Stimulated activated CD8-positive, alpha-beta memory T cell treated with anti-CD3 and anti-CD28 coated beads, Interleukin-7, amount 100 ng/mL, for 4 hours (primary cell): ENCODE data around the gene MGAT5.

Source experiments
- DNase-seq, 2 donors: peaks; one replicate each; pipeline ENCODE4 v3.0.0-alpha.2; 2020; ENCODE audit warnings: low read depth in 2 of 2

The MGAT5 gene

GRCh38 chr2:134416637-134417036, 162.8 kb downstream of the MGAT5 start:
- DNase-seq, result no peak

- no peak for DNase-seq
Measured at GRCh38 chr2:134417968-134418582, 164.2 kb downstream of the MGAT5 start.

- DNase-seq, result no peak
Measured at GRCh38 chr2:134420259-134420658, 166.4 kb downstream of the MGAT5 start.

GRCh38 chr2:134420920-134421319, 167.0 kb downstream of the MGAT5 start:
- DNase-seq, result no peak

- DNase-seq, result no peak
Measured at GRCh38 chr2:134421556-134422328, 167.9 kb downstream of the MGAT5 start.

- no peak for DNase-seq
Measured at GRCh38 chr2:134425724-134426496, 172.0 kb downstream of the MGAT5 start.

GRCh38 chr2:134426721-134427120, 172.8 kb downstream of the MGAT5 start:
- DNase-seq, result no peak

GRCh38 chr2:134429886-134430285, 176.0 kb downstream of the MGAT5 start:
- DNase-seq, result no peak

- DNase-seq, result no peak
Measured at GRCh38 chr2:134431838-134432434, 178.1 kb downstream of the MGAT5 start.

GRCh38 chr2:134432435-134432883, 178.6 kb downstream of the MGAT5 start:
- DNase-seq, result no peak

- DNase-seq, result no peak
Measured at GRCh38 chr2:134433469-134433868, 179.6 kb downstream of the MGAT5 start.

- no peak for DNase-seq
Measured at GRCh38 chr2:134433979-134434378, 180.1 kb downstream of the MGAT5 start.

- DNase-seq, result no peak
Measured at GRCh38 chr2:134435505-134435904, 181.6 kb downstream of the MGAT5 start.

GRCh38 chr2:134435936-134436335, 182.1 kb downstream of the MGAT5 start:
- no peak for DNase-seq

- no peak for DNase-seq
Measured at GRCh38 chr2:134436706-134437105, 182.8 kb downstream of the MGAT5 start.

GRCh38 chr2:134438371-134438770, 184.5 kb downstream of the MGAT5 start:
- no peak for DNase-seq

GRCh38 chr2:134440336-134440909, 186.6 kb downstream of the MGAT5 start:
- no peak for DNase-seq

- DNase-seq, result no peak
Measured at GRCh38 chr2:134441153-134441863, 187.4 kb downstream of the MGAT5 start.

- DNase-seq, result no peak
Measured at GRCh38 chr2:134443814-134444480, 190.1 kb downstream of the MGAT5 start.

- DNase-seq, result no peak
Measured at GRCh38 chr2:134445116-134445515, 191.2 kb downstream of the MGAT5 start.

- DNase-seq, result no peak
Measured at GRCh38 chr2:134445985-134446382, 192.1 kb downstream of the MGAT5 start.
